ENCODE results near the gene THAP4.

DNA sequence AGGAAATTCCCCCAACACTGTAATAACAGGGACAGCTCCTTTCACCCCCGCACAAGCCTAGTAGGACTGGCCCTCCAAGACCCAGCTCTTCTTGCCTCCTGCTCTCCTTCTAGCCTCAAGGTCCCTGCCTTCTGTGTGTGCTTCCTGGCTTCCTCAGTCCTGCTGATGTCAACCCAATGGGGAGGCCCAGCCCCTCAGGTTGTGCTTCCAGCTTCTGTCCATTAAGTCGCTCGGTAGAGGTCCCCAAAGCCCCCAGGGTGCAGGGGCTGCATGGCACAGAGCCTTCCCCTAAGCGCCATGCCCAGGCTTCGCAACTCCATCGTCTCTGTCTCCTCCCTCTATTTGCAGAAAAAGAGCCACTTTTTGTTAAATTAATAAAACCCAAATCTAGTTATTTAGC, 39.4 kb downstream of the THAP4 start:
- TF ChIP-seq, protein P1, sequence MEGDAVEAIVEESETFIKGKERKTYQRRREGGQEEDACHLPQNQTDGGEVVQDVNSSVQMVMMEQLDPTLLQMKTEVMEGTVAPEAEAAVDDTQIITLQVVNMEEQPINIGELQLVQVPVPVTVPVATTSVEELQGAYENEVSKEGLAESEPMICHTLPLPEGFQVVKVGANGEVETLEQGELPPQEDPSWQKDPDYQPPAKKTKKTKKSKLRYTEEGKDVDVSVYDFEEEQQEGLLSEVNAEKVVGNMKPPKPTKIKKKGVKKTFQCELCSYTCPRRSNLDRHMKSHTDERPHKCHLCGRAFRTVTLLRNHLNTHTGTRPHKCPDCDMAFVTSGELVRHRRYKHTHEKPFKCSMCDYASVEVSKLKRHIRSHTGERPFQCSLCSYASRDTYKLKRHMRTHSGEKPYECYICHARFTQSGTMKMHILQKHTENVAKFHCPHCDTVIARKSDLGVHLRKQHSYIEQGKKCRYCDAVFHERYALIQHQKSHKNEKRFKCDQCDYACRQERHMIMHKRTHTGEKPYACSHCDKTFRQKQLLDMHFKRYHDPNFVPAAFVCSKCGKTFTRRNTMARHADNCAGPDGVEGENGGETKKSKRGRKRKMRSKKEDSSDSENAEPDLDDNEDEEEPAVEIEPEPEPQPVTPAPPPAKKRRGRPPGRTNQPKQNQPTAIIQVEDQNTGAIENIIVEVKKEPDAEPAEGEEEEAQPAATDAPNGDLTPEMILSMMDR (optimal IDR thresholded peaks at IDR 0.05 in 1 of 3, IDR thresholded peaks at IDR 0.05 in 1 of 3, conservative IDR thresholded peaks at IDR 0.05 in 1 of 3; ENCODE audit: extremely low read depth in 1 of 3, insufficient read depth in 2 of 3, low read length in 3 of 3) = no peak
- no peak for TF ChIP-seq EZH2 (IDR thresholded peaks at IDR 0.05; ENCODE audit: low read length)

All from keratinocyte (primary cell).